MM.1S (cell line): ENCODE measurements around the gene FMR1.

Experiments
- CTCF ChIP-seq: fragments of 300-600 bp; sonication (generic); IDR thresholded peaks from 2 replicates; pipeline ENCODE4 v1.5.1; 2016; ENCODE audit warnings: antibody characterized with exemption, low read length, mixed read lengths
- EZH2 ChIP-seq: fragments of 300-600 bp; sonication (generic); optimal IDR thresholded peaks from 2 replicates; pipeline ENCODE3; 2017; ENCODE audit warnings: low read depth, mild to moderate bottlenecking, antibody characterized with exemption, low read length, mixed read lengths

- no peak for TF ChIP-seq CTCF
- no peak for TF ChIP-seq EZH2
Measured at GRCh38 chrX:147957291-147957690, 45.6 kb downstream of the FMR1 start.
